ENCODE data around the gene MYO1E.

GRCh38 chr15:59369597-59369996 is 3.1 kb downstream of the MYO1E start:
- no peak for TF ChIP-seq EP300 (IDR thresholded peaks at IDR 0.05; ENCODE audit: low read depth)
- TF ChIP-seq POLR2A (IDR thresholded peaks at IDR 0.05) = no peak
- TF ChIP-seq CTCF (IDR thresholded peaks at IDR 0.05) = no peak

All from transverse colon (tissue), 3 donors.